NCI-H2029 treated with DMSO at 0.1 percent for 48 hours (cell line): ENCODE data around the gene OR7G2.
"Not testable (repeated sequence)": the region's sequence is repeated elsewhere in the genome, so short reads cannot be mapped to it uniquely, and the experiment has no call there.

ENCODE experiments used
- DNase-seq: peaks from one replicate; lab custom pipeline; 2025; lab: John Stamatoyannopoulos, UW

OR7G2 gene

GRCh38 chr19:9073806-9074205, 33.5 kb downstream of the OR7G2 start:
- no peak for DNase-seq

GRCh38 chr19:9071720-9072119, 35.6 kb downstream of the OR7G2 start:
- DNase-seq, result not testable (repeated sequence)

GRCh38 chr19:9070066-9070465, 37.2 kb downstream of the OR7G2 start:
- DNase-seq, result peak; percentile 34

- DNase-seq, result no peak
Observed at GRCh38 chr19:9065457-9066014, 41.7 kb downstream of the OR7G2 start.

GRCh38 chr19:9061879-9062278, 45.4 kb downstream of the OR7G2 start:
- no peak for DNase-seq

- DNase-seq, result no peak
Observed at GRCh38 chr19:9060564-9061340, 46.5 kb downstream of the OR7G2 start.

- no peak for DNase-seq
Observed at GRCh38 chr19:9058905-9059667, 48.2 kb downstream of the OR7G2 start.

- no peak for DNase-seq
Observed at GRCh38 chr19:9057505-9058258, 49.6 kb downstream of the OR7G2 start.

- DNase-seq, result not testable (repeated sequence)
Observed at GRCh38 chr19:9056131-9056530, 51.1 kb downstream of the OR7G2 start.

- no peak for DNase-seq
Observed at GRCh38 chr19:9054765-9055164, 52.5 kb downstream of the OR7G2 start.

GRCh38 chr19:9054207-9054606, 53.1 kb downstream of the OR7G2 start:
- no peak for DNase-seq

- not testable (repeated sequence) for DNase-seq
Observed at GRCh38 chr19:9053674-9054073, 53.6 kb downstream of the OR7G2 start.

- no peak for DNase-seq
Observed at GRCh38 chr19:9052894-9053293, 54.4 kb downstream of the OR7G2 start.
